ENCODE data around the gene DDIT4. TPM values are rescaled to one million over a fixed set of nuclear protein-coding genes. Genes with fewer than 3 reads are reported as not detected.
"Not testable (repeated sequence)": the region's sequence is repeated elsewhere in the genome, so short reads cannot be mapped to it uniquely, and the experiment has no call there.

The DDIT4 gene
- total RNA-seq (2022): 698 and 872 TPM in 2 replicates
- percentile 100 among the genes with signal in this experiment for Bru-seq, nascent RNA
- BruChase-seq, experiment 1, labeled RNA remaining after a 6-hour chase: percentile 97 among the genes with signal in this experiment
- percentile 100 among the genes with signal in this experiment for BruChase-seq, experiment 2, labeled RNA remaining after a 2-hour chase
- long read RNA-seq, transcript DDIT4-202 (2 exons, 521 nt): minor isoform, 6 of 1,440 reads
- long read RNA-seq, transcript DDIT4-201 (3 exons, 1,748 nt): major isoform, 1,327 of 1,440 reads
- long read RNA-seq, transcript DDIT4-203 (2 exons, 753 nt): minor isoform, 23 of 1,440 reads
- long read RNA-seq, partial matches to known transcripts: 0 of 1,440 reads
- long read RNA-seq, other reads (novel, unspliced or antisense): 84 of 1,440 reads

GRCh38 chr10:72273410-72274212 is at the start of gene DDIT4:
TSS of gene DDIT4 (plus strand) at chr10:72273924. CDS start at chr10:72274217, 293 bp downstream.
- no TSS peak for BruUV-seq (replicated peaks)
- Mint-ChIP-seq H3K27me3 (ENCODE audit: insufficient read depth, unreplicated experiment) (no peaks in the 10 kb centered on the region), H3K4me3 (ENCODE audit: unreplicated experiment) (peak within 1 kb of the TSS; percentile 81), H3K27ac (ENCODE audit: low read depth, unreplicated experiment) (peak within 1 kb of the TSS; percentile 92), H3K36me3 (ENCODE audit: insufficient read depth, unreplicated experiment) (peaks cover 39% of the 10 kb centered on the region), H3K4me1 (ENCODE audit: insufficient read depth, unreplicated experiment) (peaks cover 38% of the 10 kb centered on the region), H3K9me3 (ENCODE audit: unreplicated experiment) (no peaks in the 10 kb centered on the region)
- CTCF ChIA-PET: interaction anchor here (0.7 to 5.3 kb wide), 9 partner anchors 10 to 318 kb away, joined by 3 to 68 read pairs (median 16); no protein-coding TSS in a partner anchor
- POLR2A ChIA-PET: interaction anchor here (0.6 to 12.8 kb wide), 40 partner anchors 14 to 1870 kb away, joined by 3 to 902 read pairs (median 4); partner anchors contain the start of genes ANAPC16, ASCC1, EIF4EBP2 and P4HA1
- intact Hi-C loops (cut with micrococcal nuclease): loop anchor here (1.0 to 2.0 kb wide), 5 partner anchors 29 to 225 kb away; partner anchors contain the start of genes ANAPC16 and ASCC1
- DNase-seq (ENCODE audit: unreplicated experiment): peak; percentile 99
- TF ChIP-seq CTCF (IDR thresholded peaks at IDR 0.05; ENCODE audit: unreplicated experiment): no peak

- H3K36me3 Mint-ChIP-seq (ENCODE audit: insufficient read depth, unreplicated experiment): peaks cover 48% of the 10 kb centered on the region
- H3K27me3 Mint-ChIP-seq (ENCODE audit: insufficient read depth, unreplicated experiment): not testable (repeated sequence)
Measured at GRCh38 chr10:72224191-72224590, 49.5 kb upstream of the DDIT4 start.

GRCh38 chr10:72226418-72227027 is 47.2 kb upstream of the DDIT4 start:
- no peak for TF ChIP-seq CTCF (IDR thresholded peaks at IDR 0.05; ENCODE audit: unreplicated experiment)

More at GRCh38 chr10:72224191-72224590, 49.5 kb upstream of the DDIT4 start:
- H3K4me1 Mint-ChIP-seq (ENCODE audit: insufficient read depth, unreplicated experiment): peaks cover 12% of the 10 kb centered on the region
- H3K27ac Mint-ChIP-seq (ENCODE audit: low read depth, unreplicated experiment): peak overlapping the region; percentile 23
- POLR2A ChIA-PET: interaction anchor here (0.5 to 3.0 kb wide), 9 partner anchors 9 to 844 kb away, joined by 3 to 10 read pairs (median 5); partner anchors contain the start of genes ANAPC16, ASCC1 and DDIT4
- H3K9me3 Mint-ChIP-seq (ENCODE audit: unreplicated experiment); intact Hi-C loops (cut with micrococcal nuclease); BruUV-seq (replicated peaks); DNase-seq (ENCODE audit: unreplicated experiment); H3K4me3 Mint-ChIP-seq (ENCODE audit: unreplicated experiment): not testable (repeated sequence)
- CTCF ChIA-PET: interaction anchor here (0.6 to 5.0 kb wide), 17 partner anchors 9 to 328 kb away, joined by 3 to 42 read pairs (median 4); partner anchors contain the start of gene ANAPC16

GRCh38 chr10:72227826-72228225 is 45.9 kb upstream of the DDIT4 start:
- Mint-ChIP-seq H3K36me3 (ENCODE audit: insufficient read depth, unreplicated experiment) (peaks cover 37% of the 10 kb centered on the region), H3K9me3 (ENCODE audit: unreplicated experiment) (no peaks in the 10 kb centered on the region), H3K4me3 (ENCODE audit: unreplicated experiment) (no peak overlapping the region), H3K27ac (ENCODE audit: low read depth, unreplicated experiment) (peak overlapping the region; percentile 23), H3K27me3 (ENCODE audit: insufficient read depth, unreplicated experiment) (no peaks in the 10 kb centered on the region), H3K4me1 (ENCODE audit: insufficient read depth, unreplicated experiment) (peaks cover 25% of the 10 kb centered on the region)
- no peak for TF ChIP-seq CTCF (IDR thresholded peaks at IDR 0.05; ENCODE audit: unreplicated experiment)
- no TSS peak for BruUV-seq (replicated peaks)
- ChIA-PET POLR2A (interaction anchor here (2.6 to 3.9 kb wide), 6 partner anchors 16 to 109 kb away, joined by 11 to 56 read pairs (median 22); partner anchors contain the start of gene DDIT4), CTCF (interaction anchor here (0.8 to 1.0 kb wide), 2 partner anchors 89 to 94 kb away, joined by 3 to 5 read pairs; no protein-coding TSS in a partner anchor)
- no peak for DNase-seq (ENCODE audit: unreplicated experiment)
- intact Hi-C loops (cut with micrococcal nuclease): no loop called here

More at GRCh38 chr10:72226418-72227027, 47.2 kb upstream of the DDIT4 start:
- peak overlapping the region; percentile 90 for H3K27ac Mint-ChIP-seq (ENCODE audit: low read depth, unreplicated experiment)
- CTCF ChIA-PET: interaction anchor here (0.6 to 1.9 kb wide), 6 partner anchors 77 to 848 kb away, joined by 3 to 9 read pairs (median 3); no protein-coding TSS in a partner anchor
- POLR2A ChIA-PET: interaction anchor here (0.6 to 3.0 kb wide), 10 partner anchors 10 to 109 kb away, joined by 3 to 13 read pairs (median 6); partner anchors contain the start of genes ANAPC16, ASCC1 and DDIT4
- no TSS peak for BruUV-seq (replicated peaks)
- H3K27me3 Mint-ChIP-seq (ENCODE audit: insufficient read depth, unreplicated experiment): no peaks in the 10 kb centered on the region
- peaks cover 38% of the 10 kb centered on the region for H3K36me3 Mint-ChIP-seq (ENCODE audit: insufficient read depth, unreplicated experiment)
- H3K9me3 Mint-ChIP-seq (ENCODE audit: unreplicated experiment): no peaks in the 10 kb centered on the region
- peaks cover 25% of the 10 kb centered on the region for H3K4me1 Mint-ChIP-seq (ENCODE audit: insufficient read depth, unreplicated experiment)
- no peak overlapping the region for H3K4me3 Mint-ChIP-seq (ENCODE audit: unreplicated experiment)
- no peak for DNase-seq (ENCODE audit: unreplicated experiment)
- intact Hi-C loops (cut with micrococcal nuclease): no loop called here

All from MCF 10A (cell line).